Body of pancreas (tissue), 4 donors: Measurements from ENCODE around the gene KIAA1217. TPM values are rescaled to one million over a fixed set of nuclear protein-coding genes. Genes with fewer than 3 reads are reported as not detected.

Source experiments
- ATAC-seq: fragments of 150-250 bp; one replicate; pipeline ENCODE4 v1.9.1; 2016
- DNase-seq, 4 donors: peaks; one replicate each; pipeline ENCODE4 v3.0.0-alpha.2; 2019
- H3K27ac ChIP-seq, 4 donors: fragments of 200-600 bp; sonication (generic); 1 replicate in 3 of 4; 2 replicates in 1 of 4; pipeline versions ENCODE4 v1.5.1 to v1.6.1; 2016 to 2019; ENCODE audit warnings: mild to moderate bottlenecking in 1 of 4, mixed read lengths in 1 of 4, moderate library complexity in 1 of 4
- H3K27me3 ChIP-seq, 2 donors: fragments of 200-600 bp; sonication (generic); one replicate each; pipeline ENCODE4 v1.6.0; 2016; ENCODE audit warnings: mild to moderate bottlenecking in 1 of 2
- H3K36me3 ChIP-seq, 2 donors: fragments of 200-600 bp; sonication (generic); replicated peaks in 1 of 2; 2 replicates each; pipeline ENCODE4 v1.5.1; 2016; ENCODE audit warnings: low read depth in 2 of 2; ENCODE audit not compliant: insufficient read depth in 1 of 2
- H3K4me1 ChIP-seq: fragments of 200-600 bp; sonication (generic); one replicate; pipeline ENCODE4 v1.6.0; 2016
- H3K4me3 ChIP-seq, 2 donors: fragments of 200-600 bp; sonication (generic); 1 replicate in 1 of 2; 2 replicates in 1 of 2; pipeline ENCODE4 v1.5.1; 2016 to 2019
- H3K9me3 ChIP-seq, 3 donors: fragments of 200-600 bp; sonication (generic); 1 replicate in 2 of 3; 2 replicates in 1 of 3; pipeline ENCODE4 v1.5.1; 2016
- CTCF ChIP-seq, 7 experiments: fragments of 450-650 bp in 4 of 7; fragments of 200-600 bp in 3 of 7; sonication (generic) in 3 of 7; IDR thresholded peaks; one replicate each; pipeline ENCODE4 v1.5.1; 2016 to 2019; ENCODE audit warnings: antibody characterized with exemption in 7 of 7
- POLR2A ChIP-seq, 3 donors: fragments of 450-650 bp; IDR thresholded peaks; one replicate each; pipeline ENCODE4 v1.6.1; 2016; ENCODE audit warnings: antibody characterized with exemption in 3 of 3, mild to moderate bottlenecking in 2 of 3
- WGBS, 2 donors: methylation state at CpG; one replicate each; pipeline ENCODE4 v1.1.5; 2017; 5-methylcytosine and 5-hydroxymethylcytosine counted together
- intact Hi-C: fragments of 100-400 bp; cut with DNase I; formaldehyde crosslinking; loops from one replicate; pipeline ENCODE4 v1.15.1; 2023
- total RNA-seq, 2 donors: library from RNA; depleted of rRNA; stranded (reverse); fragments of >200 nt; gene quantifications; one replicate each; pipeline ENCODE4 v1.1.0, GENCODE V29; 2016

Gene KIAA1217
- total RNA-seq, 2 donors from 2014 or later: 25.9 to 36.9 TPM

DNA sequence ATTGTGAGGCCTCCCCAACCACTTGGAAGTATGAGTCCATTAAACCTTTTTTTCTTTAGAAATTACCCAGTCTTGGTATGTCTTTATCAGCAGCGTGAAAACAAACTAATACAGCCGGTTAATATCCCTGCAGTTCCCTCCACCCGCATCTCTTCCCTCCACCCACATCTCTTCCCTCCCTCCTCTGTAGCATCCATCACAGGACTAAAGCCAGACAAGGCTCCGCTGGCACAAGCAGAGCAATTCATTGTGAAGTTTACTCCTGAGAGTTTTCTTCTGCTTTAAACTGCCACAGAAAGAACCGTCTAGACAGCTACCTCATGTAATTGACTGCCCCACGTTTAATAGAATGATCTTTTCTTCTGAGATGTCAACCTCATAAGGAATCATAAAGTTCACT lies 131.5 kb downstream of the KIAA1217 start:
- Histone ChIP-seq H3K4me1 (peaks cover 54% of the 10 kb centered on the region), H3K9me3 (no peaks in the 10 kb centered on the region), H3K36me3 (no peaks in the 10 kb centered on the region), H3K27ac (no peak overlapping the region), H3K4me3 (no peak overlapping the region), H3K27me3 (no peaks in the 10 kb centered on the region)
- WGBS, 2 donors: 56 to 65% methylated on average over 6 of the region's 6 CpGs
- intact Hi-C loops: no loop called here
- TF ChIP-seq POLR2A (IDR thresholded peaks at IDR 0.05) (no peak), CTCF (IDR thresholded peaks at IDR 0.05) (no peak)
- ATAC-seq (no peak), DNase-seq (no peak)

- H3K27me3 ChIP-seq: no peaks in the 10 kb centered on the region
- TF ChIP-seq POLR2A (IDR thresholded peaks at IDR 0.05): no peak
- TF ChIP-seq CTCF (IDR thresholded peaks at IDR 0.05): no peak
- DNase-seq (no peak), ATAC-seq (no peak)
- H3K27ac ChIP-seq: no peak overlapping the region
- H3K36me3 ChIP-seq: no peaks in the 10 kb centered on the region
- H3K9me3 ChIP-seq: no peaks in the 10 kb centered on the region
- WGBS, 2 donors: 85 to 91% methylated on average over 7 of the region's 7 CpGs
- no peak overlapping the region for H3K4me3 ChIP-seq
- peaks cover 54% of the 10 kb centered on the region for H3K4me1 ChIP-seq
- intact Hi-C loops: no loop called here
These were observed 131.9 kb downstream of the KIAA1217 start for GRCh38 chr10:24340883-24341282.

DNA sequence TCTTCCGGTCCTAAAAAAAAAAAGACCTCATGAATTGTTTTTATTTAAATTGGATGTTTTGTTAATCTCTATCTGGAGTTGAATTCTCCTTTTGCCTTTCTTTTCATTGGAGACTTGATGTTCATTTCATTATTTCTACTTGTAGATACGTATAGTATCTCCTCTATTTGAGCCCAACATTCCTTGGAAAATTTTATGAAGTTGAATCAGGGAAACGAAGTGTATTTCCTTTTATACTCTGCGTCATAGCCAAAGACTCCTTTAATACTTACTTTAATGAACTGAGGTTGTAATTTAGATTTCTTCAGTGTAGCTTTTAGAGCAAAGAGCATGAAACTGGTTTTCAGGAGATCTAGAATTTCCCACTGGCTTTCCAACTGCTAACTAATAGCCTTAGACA lies 132.4 kb downstream of the KIAA1217 start:
- Histone ChIP-seq H3K9me3 (no peaks in the 10 kb centered on the region), H3K36me3 (no peaks in the 10 kb centered on the region), H3K27ac (peak overlapping the region in 1 of 4 donors; percentile 14), H3K4me1 (peaks cover 54% of the 10 kb centered on the region), H3K4me3 (no peak overlapping the region), H3K27me3 (no peaks in the 10 kb centered on the region)
- WGBS, 2 donors: 79 to 89% methylated on average over 4 of the region's 4 CpGs
- DNase-seq: no peak
- no peak for ATAC-seq
- intact Hi-C loops: no loop called here
- TF ChIP-seq POLR2A (IDR thresholded peaks at IDR 0.05) (no peak), CTCF (IDR thresholded peaks at IDR 0.05) (no peak)

DNA sequence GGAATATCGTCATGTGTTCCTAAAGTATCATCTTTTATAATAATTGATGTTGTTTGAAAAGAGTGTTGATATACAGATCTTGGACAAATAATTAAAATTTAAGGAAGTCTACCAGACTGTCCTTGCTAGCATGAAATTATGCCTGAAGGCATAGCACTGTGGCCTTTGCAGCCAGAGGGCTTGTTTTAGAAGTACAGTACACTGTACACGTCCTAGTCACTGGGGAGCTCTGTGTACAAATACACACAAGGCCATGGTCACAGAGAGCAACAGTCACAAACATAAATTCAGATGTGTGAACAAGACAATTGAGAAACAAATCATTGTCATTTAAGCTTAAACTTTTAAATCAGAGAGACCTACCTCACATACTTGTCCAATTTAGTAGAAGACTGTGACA lies 133.0 kb downstream of the KIAA1217 start:
- Histone ChIP-seq H3K27me3 (no peaks in the 10 kb centered on the region), H3K4me1 (peaks cover 59% of the 10 kb centered on the region), H3K36me3 (no peaks in the 10 kb centered on the region), H3K4me3 (no peak overlapping the region), H3K9me3 (no peaks in the 10 kb centered on the region), H3K27ac (no peak overlapping the region)
- ATAC-seq: no peak
- intact Hi-C loops: no loop called here
- DNase-seq: peak in 1 of 4 donors; percentile 12
- 41 to 55% methylated on average over 2 of the region's 2 CpGs for WGBS, 2 donors
- TF ChIP-seq CTCF (IDR thresholded peaks at IDR 0.05) (no peak), POLR2A (IDR thresholded peaks at IDR 0.05) (no peak)

- no peak for DNase-seq
- no peak for ATAC-seq
- Histone ChIP-seq H3K4me3 (no peak overlapping the region), H3K36me3 (no peaks in the 10 kb centered on the region), H3K9me3 (no peaks in the 10 kb centered on the region), H3K27ac (peak overlapping the region in 3 of 4 donors; percentile 50 to 79 (median 74)), H3K27me3 (no peaks in the 10 kb centered on the region), H3K4me1 (peaks cover 47% of the 10 kb centered on the region)
- WGBS, 2 donors: 3 to 5% methylated on average over 4 of the region's 4 CpGs
- intact Hi-C loops: no loop called here
- TF ChIP-seq POLR2A (IDR thresholded peaks at IDR 0.05) (no peak), CTCF (IDR thresholded peaks at IDR 0.05) (no peak)
These were observed 134.7 kb downstream of the KIAA1217 start for GRCh38 chr10:24343686-24344085.
